ENCODE measurements around the gene VKORC1L1. TPM values are rescaled to one million over a fixed set of nuclear protein-coding genes. Genes with fewer than 3 reads are reported as not detected.
"Not testable (repeated sequence)": the region's sequence is repeated elsewhere in the genome, so short reads cannot be mapped to it uniquely, and the experiment has no call there.

VKORC1L1 gene
- total and polyA plus RNA-seq, 4 donors, result 9.8 to 14.6 (median 11.7) TPM

DNA sequence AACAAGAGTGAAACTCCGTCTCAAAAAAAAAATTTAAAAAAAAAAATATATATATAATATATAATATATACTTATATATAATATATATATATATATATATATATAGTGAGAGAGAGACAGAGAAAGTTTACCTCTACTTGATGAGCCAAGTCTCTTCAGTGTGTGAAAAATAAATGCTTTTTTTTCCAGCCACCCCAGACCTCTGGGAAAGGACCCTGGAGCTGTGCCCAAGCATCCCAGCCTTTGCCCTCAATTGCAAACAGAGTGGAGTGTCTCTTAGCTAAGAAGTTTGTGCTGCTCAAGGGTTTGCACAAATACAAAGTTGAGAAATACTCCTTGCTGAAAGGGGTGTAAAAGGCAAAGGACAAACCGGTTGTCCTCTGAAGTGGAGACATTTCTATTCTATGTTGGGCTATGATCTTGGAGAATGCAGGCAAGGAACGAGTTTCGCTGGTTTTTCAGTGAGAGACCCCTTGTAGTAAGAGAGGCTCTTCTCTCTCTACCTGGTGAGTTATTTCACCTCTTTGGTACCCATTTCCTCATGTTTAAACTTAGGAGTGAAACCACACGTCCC lies 15.5 kb upstream of the VKORC1L1 start:
- whole genome bisulfite sequencing, result 43% methylated on average over 4 of the region's 5 CpGs
- not testable (repeated sequence) for H3K36me3 ChIP-seq (ENCODE audit: control insufficient read depth in 4 of 4, insufficient read depth in 3 of 4, low read depth in 1 of 4, low read length in 3 of 4); H3K4me1 ChIP-seq (ENCODE audit: control insufficient read depth in 4 of 4, insufficient read depth in 4 of 4, low read length in 3 of 4); H3K27ac ChIP-seq (ENCODE audit: low read depth in 1 of 2, low read length in 2 of 2); DNase-seq (ENCODE audit: low spot score); H3K9me3 ChIP-seq (ENCODE audit: control insufficient read depth in 4 of 4, low read length in 3 of 4); H3K4me3 ChIP-seq (ENCODE audit: low read depth in 1 of 3, low read length in 3 of 3); H3K27me3 ChIP-seq (ENCODE audit: control insufficient read depth in 4 of 4, insufficient read depth in 4 of 4, low read length in 3 of 4); H3K9ac ChIP-seq (ENCODE audit: low read depth in 1 of 2, low read length in 2 of 2)
- peak; percentile 18 to 41 for TF ChIP-seq HNF4A (conservative IDR thresholded peaks at IDR 0.05)

DNA sequence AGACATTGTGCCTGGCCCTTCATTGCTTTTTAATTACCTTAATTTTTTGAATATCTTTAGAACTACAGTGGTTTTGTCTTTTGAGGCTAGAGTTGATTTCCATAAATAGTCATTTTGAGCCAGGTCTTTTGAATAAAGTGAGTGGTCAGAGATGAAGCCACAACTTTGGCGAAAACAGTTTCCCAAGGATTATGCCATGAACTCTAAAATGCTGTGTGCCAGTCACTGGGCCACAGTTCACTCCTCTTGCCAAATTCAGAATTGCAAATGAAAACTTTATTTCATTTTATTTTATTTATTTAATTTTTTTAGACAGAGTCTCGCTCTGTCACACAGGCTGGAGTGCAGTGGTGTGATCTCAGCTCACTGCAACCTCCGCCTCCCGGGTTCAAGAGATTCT lies 14.2 kb upstream of the VKORC1L1 start:
- H3K4me1 ChIP-seq (ENCODE audit: control insufficient read depth in 4 of 4, insufficient read depth in 4 of 4, low read length in 3 of 4); H3K9me3 ChIP-seq (ENCODE audit: control insufficient read depth in 4 of 4, low read length in 3 of 4); H3K27ac ChIP-seq (ENCODE audit: low read depth in 1 of 2, low read length in 2 of 2); H3K4me3 ChIP-seq (ENCODE audit: low read depth in 1 of 3, low read length in 3 of 3); H3K27me3 ChIP-seq (ENCODE audit: control insufficient read depth in 4 of 4, insufficient read depth in 4 of 4, low read length in 3 of 4); H3K9ac ChIP-seq (ENCODE audit: low read depth in 1 of 2, low read length in 2 of 2); DNase-seq (ENCODE audit: low spot score); H3K36me3 ChIP-seq (ENCODE audit: control insufficient read depth in 4 of 4, insufficient read depth in 3 of 4, low read depth in 1 of 4, low read length in 3 of 4): not testable (repeated sequence)
- 85% methylated on average over 4 of the region's 4 CpGs for WGBS

DNA sequence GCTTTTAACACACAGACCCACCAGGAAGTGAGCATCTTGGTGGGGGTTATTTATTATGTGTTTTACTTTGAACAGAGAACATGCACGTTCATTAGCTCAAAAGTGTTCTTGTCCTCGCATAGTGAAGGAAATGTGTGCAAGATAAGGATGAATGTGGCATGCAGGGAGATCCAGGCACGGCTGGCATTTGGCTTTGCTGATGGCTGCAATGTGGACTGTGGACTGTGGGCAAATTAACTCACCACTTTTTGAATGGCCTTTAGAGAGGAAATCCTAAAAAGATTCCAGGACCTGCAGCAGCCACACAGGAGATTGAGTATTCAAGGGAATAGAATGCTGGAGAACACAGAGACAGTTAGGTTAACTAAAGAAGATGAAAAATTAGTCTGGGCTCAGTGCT lies 6.6 kb upstream of the VKORC1L1 start:
- not testable (repeated sequence) for H3K27me3 ChIP-seq (ENCODE audit: control insufficient read depth in 4 of 4, insufficient read depth in 4 of 4, low read length in 3 of 4); H3K4me3 ChIP-seq (ENCODE audit: low read depth in 1 of 3, low read length in 3 of 3); H3K27ac ChIP-seq (ENCODE audit: low read depth in 1 of 2, low read length in 2 of 2); H3K36me3 ChIP-seq (ENCODE audit: control insufficient read depth in 4 of 4, insufficient read depth in 3 of 4, low read depth in 1 of 4, low read length in 3 of 4); H3K9ac ChIP-seq (ENCODE audit: low read depth in 1 of 2, low read length in 2 of 2); DNase-seq (ENCODE audit: low spot score); H3K4me1 ChIP-seq (ENCODE audit: control insufficient read depth in 4 of 4, insufficient read depth in 4 of 4, low read length in 3 of 4); H3K9me3 ChIP-seq (ENCODE audit: control insufficient read depth in 4 of 4, low read length in 3 of 4)
- WGBS, result 35% methylated on average over 3 of the region's 3 CpGs
- TF ChIP-seq HNF4A (conservative IDR thresholded peaks at IDR 0.05), result peak; percentile 27 to 41

DNA sequence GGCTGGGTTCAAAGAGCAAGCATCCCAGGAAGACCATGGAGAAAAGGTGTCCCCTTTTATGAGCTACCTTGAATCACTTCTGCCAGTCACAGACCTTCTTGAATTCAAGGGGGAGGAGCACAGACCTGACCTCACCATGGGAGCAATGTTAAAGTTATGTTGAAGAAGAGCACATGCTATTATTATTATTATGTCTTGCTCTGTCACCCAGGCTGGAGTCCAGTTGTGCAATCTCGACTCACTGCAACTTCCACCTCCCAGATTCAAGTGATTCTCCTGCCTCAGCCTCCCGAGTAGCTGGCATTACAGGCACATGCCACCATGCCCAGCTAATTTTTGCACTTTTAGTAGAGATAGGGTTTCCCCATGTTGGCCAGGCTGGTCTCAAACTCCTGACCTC lies 5.2 kb upstream of the VKORC1L1 start:
- DNase-seq (ENCODE audit: low spot score); H3K4me3 ChIP-seq (ENCODE audit: low read depth in 1 of 3, low read length in 3 of 3); H3K27ac ChIP-seq (ENCODE audit: low read depth in 1 of 2, low read length in 2 of 2); H3K9me3 ChIP-seq (ENCODE audit: control insufficient read depth in 4 of 4, low read length in 3 of 4); H3K27me3 ChIP-seq (ENCODE audit: control insufficient read depth in 4 of 4, insufficient read depth in 4 of 4, low read length in 3 of 4); H3K9ac ChIP-seq (ENCODE audit: low read depth in 1 of 2, low read length in 2 of 2); H3K4me1 ChIP-seq (ENCODE audit: control insufficient read depth in 4 of 4, insufficient read depth in 4 of 4, low read length in 3 of 4); H3K36me3 ChIP-seq (ENCODE audit: control insufficient read depth in 4 of 4, insufficient read depth in 3 of 4, low read depth in 1 of 4, low read length in 3 of 4): not testable (repeated sequence)
- WGBS, result 90% methylated on average over 2 of the region's 2 CpGs

DNA sequence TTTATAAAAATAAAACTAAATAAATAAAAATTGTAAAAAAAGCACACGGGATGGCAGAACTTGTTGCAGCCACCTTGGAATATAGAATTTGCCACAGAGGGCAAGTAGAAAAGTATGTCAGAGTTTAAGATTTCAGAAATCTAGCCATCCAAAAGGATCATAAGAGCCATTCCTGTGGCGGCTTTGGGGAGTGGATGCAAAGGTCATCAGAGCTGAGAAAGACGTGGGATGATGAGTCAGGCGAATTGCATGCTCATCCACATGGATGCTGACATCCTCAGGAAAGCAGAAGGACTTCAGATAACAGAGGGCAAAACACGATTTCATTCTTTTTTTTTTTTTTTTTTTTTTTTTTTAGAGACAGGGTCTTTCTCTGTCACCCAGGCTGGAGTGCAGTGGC lies 3.6 kb upstream of the VKORC1L1 start:
- H3K27ac ChIP-seq (ENCODE audit: low read depth in 1 of 2, low read length in 2 of 2); H3K36me3 ChIP-seq (ENCODE audit: control insufficient read depth in 4 of 4, insufficient read depth in 3 of 4, low read depth in 1 of 4, low read length in 3 of 4); H3K9ac ChIP-seq (ENCODE audit: low read depth in 1 of 2, low read length in 2 of 2); H3K9me3 ChIP-seq (ENCODE audit: control insufficient read depth in 4 of 4, low read length in 3 of 4); H3K4me1 ChIP-seq (ENCODE audit: control insufficient read depth in 4 of 4, insufficient read depth in 4 of 4, low read length in 3 of 4); H3K4me3 ChIP-seq (ENCODE audit: low read depth in 1 of 3, low read length in 3 of 3); DNase-seq (ENCODE audit: low spot score); H3K27me3 ChIP-seq (ENCODE audit: control insufficient read depth in 4 of 4, insufficient read depth in 4 of 4, low read length in 3 of 4): not testable (repeated sequence)
- WGBS, result 80% methylated on average over 5 of the region's 5 CpGs

DNA sequence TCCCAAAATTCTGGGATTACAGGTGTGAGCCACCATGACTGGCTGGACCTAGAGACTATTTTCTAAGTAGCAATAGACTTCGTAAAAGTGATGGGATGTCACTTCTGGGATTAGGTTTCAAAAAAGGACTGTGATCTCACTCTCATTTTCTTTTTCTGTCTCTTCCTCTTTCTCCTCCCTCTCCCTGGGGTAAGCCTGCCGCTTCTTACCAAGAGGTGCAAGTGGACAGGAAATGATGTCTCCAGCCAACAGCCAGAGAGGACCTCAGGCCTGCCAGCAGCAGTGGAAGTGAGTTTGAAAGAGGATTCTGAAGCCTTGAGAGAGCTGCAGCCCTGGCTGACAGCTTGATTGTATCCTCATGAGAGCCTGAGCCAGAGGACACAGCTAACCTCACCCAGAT lies 1.4 kb upstream of the VKORC1L1 start:
- WGBS, result 61% methylated on average over 2 of the region's 2 CpGs
- H3K9me3 ChIP-seq (ENCODE audit: control insufficient read depth in 4 of 4, low read length in 3 of 4); H3K36me3 ChIP-seq (ENCODE audit: control insufficient read depth in 4 of 4, insufficient read depth in 3 of 4, low read depth in 1 of 4, low read length in 3 of 4); H3K4me3 ChIP-seq (ENCODE audit: low read depth in 1 of 3, low read length in 3 of 3); H3K4me1 ChIP-seq (ENCODE audit: control insufficient read depth in 4 of 4, insufficient read depth in 4 of 4, low read length in 3 of 4); H3K9ac ChIP-seq (ENCODE audit: low read depth in 1 of 2, low read length in 2 of 2); DNase-seq (ENCODE audit: low spot score); H3K27ac ChIP-seq (ENCODE audit: low read depth in 1 of 2, low read length in 2 of 2); H3K27me3 ChIP-seq (ENCODE audit: control insufficient read depth in 4 of 4, insufficient read depth in 4 of 4, low read length in 3 of 4): not testable (repeated sequence)

DNA sequence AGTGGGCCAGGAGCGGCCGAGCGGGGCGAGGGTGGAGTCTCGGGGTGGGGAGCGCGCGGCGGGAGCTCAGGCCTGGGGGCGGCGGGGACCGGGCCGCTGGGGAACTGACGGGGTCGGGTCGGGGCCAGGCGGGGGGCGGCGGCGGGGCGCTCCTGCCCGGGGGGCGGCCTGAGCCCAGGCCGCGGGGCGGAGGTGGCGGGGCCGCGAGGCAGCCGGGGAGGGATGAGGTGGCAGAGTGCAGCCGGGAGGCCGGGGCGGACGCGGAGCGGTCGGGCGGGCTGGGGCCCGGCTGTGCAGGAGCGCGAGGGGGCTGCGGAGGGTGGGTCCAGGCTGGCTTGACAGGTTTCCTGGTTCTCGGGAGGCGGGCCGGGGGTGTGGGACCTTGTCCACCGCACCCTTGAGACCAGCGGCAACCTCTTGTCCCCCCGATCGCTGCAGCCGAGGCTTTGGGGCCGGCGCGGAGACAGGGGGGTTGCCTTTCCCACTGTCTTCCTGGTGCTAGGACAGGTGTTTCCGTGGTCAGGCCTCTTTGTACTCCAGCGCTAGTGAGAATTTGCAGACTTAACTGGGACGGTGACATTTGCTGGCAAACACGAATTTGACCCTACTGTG lies 814 bp downstream of the VKORC1L1 start:
- not testable (repeated sequence) for H3K27me3 ChIP-seq (ENCODE audit: control insufficient read depth in 4 of 4, insufficient read depth in 4 of 4, low read length in 3 of 4); H3K9me3 ChIP-seq (ENCODE audit: control insufficient read depth in 4 of 4, low read length in 3 of 4); H3K4me1 ChIP-seq (ENCODE audit: control insufficient read depth in 4 of 4, insufficient read depth in 4 of 4, low read length in 3 of 4); H3K36me3 ChIP-seq (ENCODE audit: control insufficient read depth in 4 of 4, insufficient read depth in 3 of 4, low read depth in 1 of 4, low read length in 3 of 4)
- peak overlapping the region; percentile 54 to 55 for H3K27ac ChIP-seq (ENCODE audit: low read depth in 1 of 2, low read length in 2 of 2)
- peak overlapping the region; percentile 75 to 91 (median 81) for H3K4me3 ChIP-seq (ENCODE audit: low read depth in 1 of 3, low read length in 3 of 3)
- peak; percentile 47 for DNase-seq (ENCODE audit: low spot score)
- 1% methylated on average over 57 of the region's 57 CpGs for WGBS
- peak overlapping the region in 1 of 2 donors; percentile 47 for H3K9ac ChIP-seq (ENCODE audit: low read depth in 1 of 2, low read length in 2 of 2)

DNA sequence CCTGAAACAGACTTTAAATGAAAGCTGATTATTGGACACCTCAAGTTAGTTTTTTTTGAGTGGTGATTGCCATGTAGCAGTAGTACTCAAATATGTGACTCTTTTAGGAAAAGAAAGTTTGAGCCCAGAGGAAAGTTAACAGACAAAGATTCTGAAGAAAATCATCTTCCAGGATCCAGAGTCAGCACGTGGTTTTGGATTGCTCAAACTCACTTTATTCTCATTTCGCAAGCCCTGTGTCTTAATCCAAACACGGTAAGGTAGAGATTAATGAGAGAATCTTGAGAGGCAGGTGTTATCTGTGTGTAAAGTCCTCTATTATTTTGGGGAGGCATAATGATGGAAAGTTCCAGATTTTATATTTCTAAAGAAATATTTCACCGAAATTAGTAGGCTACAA lies 2.8 kb downstream of the VKORC1L1 start:
- H3K9me3 ChIP-seq (ENCODE audit: control insufficient read depth in 4 of 4, low read length in 3 of 4); H3K36me3 ChIP-seq (ENCODE audit: control insufficient read depth in 4 of 4, insufficient read depth in 3 of 4, low read depth in 1 of 4, low read length in 3 of 4); H3K27ac ChIP-seq (ENCODE audit: low read depth in 1 of 2, low read length in 2 of 2); H3K4me1 ChIP-seq (ENCODE audit: control insufficient read depth in 4 of 4, insufficient read depth in 4 of 4, low read length in 3 of 4); DNase-seq (ENCODE audit: low spot score); H3K4me3 ChIP-seq (ENCODE audit: low read depth in 1 of 3, low read length in 3 of 3); H3K27me3 ChIP-seq (ENCODE audit: control insufficient read depth in 4 of 4, insufficient read depth in 4 of 4, low read length in 3 of 4); H3K9ac ChIP-seq (ENCODE audit: low read depth in 1 of 2, low read length in 2 of 2): not testable (repeated sequence)
- 66% methylated on average over 4 of the region's 4 CpGs for WGBS
